Stimulated activated CD8-positive, alpha-beta memory T cell treated with anti-CD3 and anti-CD28 coated beads, Interleukin-15, amount 100 ng/mL, for 48 hours (primary cell): ENCODE measurements around the gene ZNF236.

Experiments
- DNase-seq, 2 donors: peaks; one replicate each; pipeline ENCODE4 v3.0.0-alpha.2; 2020; ENCODE audit warnings: low read depth in 2 of 2

Gene ZNF236

DNA sequence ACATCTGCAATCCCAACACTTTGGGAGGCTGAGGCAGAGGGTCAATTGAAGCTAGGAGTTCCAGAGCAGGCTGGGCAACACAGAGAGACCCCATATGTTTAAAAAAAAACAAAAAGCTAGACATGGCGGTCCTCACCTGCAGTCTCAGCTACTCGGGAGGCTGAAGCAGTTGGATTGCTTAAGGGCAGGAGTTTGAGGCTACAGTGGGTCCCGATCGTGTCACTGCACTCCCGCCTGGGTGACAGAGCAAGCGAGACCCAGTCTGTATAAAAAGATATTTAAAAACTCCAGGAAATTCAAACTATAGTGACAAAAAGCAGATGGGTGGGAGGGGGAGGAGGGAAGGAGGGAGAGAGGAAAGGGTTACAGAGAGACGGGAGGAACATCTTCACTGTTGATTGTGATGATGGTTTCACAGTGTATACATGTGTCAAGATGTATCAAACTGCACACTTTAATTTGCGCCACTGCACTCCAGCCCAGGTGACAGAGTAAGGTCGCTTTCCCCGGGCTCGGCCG lies 942 bp upstream of the ZNF236 start:
- no peak for DNase-seq

- peak in 1 of 2 donors; percentile 35 for DNase-seq
These were observed 367 bp upstream of the ZNF236 start for GRCh38 chr18:76821875-76822505.

DNA sequence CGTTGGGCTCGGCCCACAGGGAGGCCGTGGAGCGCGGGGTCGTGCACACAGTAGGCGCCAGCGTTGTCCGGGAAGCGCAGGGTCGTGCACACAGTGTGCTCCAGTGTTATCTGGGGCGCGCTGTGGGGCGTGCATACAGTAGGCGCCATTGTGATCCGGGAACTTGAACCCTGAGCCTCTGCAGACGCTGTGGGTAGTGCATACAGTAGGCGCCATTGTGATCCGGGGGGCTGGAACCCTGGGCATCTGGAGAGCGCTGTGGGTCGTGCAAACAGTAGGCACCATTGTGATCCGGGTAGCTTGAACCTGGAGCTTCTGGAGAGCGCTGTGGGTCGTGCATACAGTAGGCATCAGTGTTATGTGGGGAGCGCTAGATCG lies 793 bp downstream of the ZNF236 start:
- no peak for DNase-seq

DNA sequence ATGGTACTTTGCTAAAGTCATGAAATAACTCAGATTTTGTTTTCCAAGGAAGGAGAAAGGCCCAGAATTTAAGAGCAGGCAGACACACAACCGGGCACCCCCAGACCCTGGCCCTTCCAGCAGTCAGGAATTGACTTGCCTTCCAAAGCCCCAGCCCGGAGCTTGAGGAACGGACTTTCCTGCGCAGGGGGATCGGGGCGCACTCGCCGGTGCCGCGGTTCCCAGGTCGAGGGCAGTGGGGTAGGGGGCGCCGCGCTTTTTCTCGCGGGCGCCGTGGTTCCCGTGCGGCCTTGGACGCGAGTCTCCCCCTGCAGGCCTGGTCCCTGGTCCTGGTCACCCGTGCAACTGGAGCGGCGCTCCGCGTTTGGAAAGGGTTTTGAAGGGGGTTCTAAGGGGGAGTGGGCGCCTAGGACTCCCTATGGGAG lies 1.2 kb downstream of the ZNF236 start:
- DNase-seq = no peak

GRCh38 chr18:76824145-76824676 lies 1.9 kb downstream of the ZNF236 start:
- DNase-seq = no peak

DNA sequence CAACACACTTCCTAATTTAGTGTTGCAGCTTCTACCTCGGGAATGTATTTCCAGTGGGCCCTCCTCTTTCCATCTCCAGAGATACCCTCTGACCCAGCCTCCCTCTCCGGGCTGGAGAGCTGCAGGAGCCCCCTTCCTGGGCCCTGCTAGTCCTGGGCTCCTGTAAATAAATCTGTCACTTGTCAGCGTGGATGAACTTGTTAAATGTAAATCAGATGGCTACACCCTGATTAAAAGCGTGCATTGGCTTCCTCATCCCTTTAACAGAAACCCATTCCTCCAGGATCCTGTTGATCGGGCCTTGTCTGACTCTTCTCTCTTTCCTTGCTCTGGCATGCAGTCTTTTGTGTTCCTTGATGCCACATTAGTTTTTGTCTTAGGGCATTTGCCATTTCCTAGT lies 2.4 kb downstream of the ZNF236 start:
- DNase-seq = no peak

- no peak for DNase-seq
These were observed 5.1 kb downstream of the ZNF236 start for GRCh38 chr18:76827205-76828200.

GRCh38 chr18:76834379-76834778 lies 12.0 kb downstream of the ZNF236 start:
- DNase-seq = no peak

GRCh38 chr18:76835380-76835779 lies 13.0 kb downstream of the ZNF236 start:
- no peak for DNase-seq

DNA sequence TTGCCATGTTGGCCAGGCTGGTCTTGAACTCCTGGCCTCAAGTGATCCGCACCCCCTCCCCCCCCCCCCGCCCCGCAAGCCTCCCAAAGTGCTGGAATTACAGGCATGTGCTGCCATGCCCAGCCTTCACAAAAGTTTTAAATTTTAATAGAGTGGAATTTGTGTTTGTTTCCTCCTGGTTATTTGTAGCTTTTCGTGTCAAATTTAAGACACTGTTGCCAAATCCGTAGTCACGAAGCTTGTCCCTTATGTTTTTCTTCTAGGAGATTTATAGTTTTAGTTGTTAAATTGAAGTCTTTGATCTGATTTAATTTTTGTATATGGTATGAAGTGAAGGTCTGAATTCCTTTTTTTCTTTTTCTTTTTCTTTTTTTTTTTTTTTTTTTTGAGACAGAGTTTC lies 14.7 kb downstream of the ZNF236 start:
- DNase-seq = no peak

DNA sequence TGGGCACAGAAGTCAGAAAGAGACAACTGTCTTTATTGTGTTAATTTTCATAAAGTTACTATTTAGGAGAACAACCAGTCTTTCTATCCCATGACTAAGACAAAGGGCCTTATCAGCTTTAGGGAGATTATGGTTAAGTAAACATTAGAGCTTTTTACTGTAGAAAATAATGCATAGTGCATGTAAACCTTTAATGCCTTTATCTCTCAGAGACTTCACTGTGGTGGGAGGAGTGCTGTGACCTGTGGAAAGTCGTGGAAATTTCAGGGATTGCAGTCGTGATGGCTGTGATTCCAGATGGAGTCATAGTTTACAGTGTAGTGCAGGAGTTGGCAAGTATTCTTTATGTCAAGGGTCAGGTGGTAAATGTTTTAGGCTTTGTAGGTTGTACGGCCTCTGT lies 15.8 kb downstream of the ZNF236 start:
- DNase-seq = no peak

- no peak for DNase-seq
These were observed 16.9 kb downstream of the ZNF236 start for GRCh38 chr18:76839086-76839794.

GRCh38 chr18:76842837-76843530 lies 20.6 kb downstream of the ZNF236 start:
- no peak for DNase-seq

GRCh38 chr18:76844144-76844543 lies 21.8 kb downstream of the ZNF236 start:
- DNase-seq = no peak

- no peak for DNase-seq
These were observed 22.6 kb downstream of the ZNF236 start for GRCh38 chr18:76844742-76845477.

DNA sequence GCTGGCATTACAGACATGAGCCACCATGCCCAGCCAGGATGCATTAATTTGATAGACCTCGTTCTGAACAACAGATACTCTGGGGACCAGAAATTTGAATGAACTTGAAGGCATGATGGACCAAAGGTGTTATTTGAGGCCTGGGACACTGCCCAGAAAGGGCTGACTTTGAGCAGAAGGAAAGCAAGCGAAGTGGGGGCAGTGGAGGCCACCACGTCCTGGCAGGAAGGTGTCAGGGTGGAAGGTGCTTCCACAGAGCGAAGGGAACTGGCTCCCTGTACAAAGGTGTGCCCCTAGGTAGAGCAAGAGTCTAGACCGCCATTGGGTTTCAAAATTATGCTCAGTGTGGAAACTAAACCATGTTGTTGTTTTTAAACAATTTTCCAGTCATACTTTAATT lies 23.9 kb downstream of the ZNF236 start:
- no peak for DNase-seq

GRCh38 chr18:76847916-76848315 lies 25.6 kb downstream of the ZNF236 start:
- no peak for DNase-seq

- DNase-seq = no peak
These were observed 27.8 kb downstream of the ZNF236 start for GRCh38 chr18:76850112-76850511.

DNA sequence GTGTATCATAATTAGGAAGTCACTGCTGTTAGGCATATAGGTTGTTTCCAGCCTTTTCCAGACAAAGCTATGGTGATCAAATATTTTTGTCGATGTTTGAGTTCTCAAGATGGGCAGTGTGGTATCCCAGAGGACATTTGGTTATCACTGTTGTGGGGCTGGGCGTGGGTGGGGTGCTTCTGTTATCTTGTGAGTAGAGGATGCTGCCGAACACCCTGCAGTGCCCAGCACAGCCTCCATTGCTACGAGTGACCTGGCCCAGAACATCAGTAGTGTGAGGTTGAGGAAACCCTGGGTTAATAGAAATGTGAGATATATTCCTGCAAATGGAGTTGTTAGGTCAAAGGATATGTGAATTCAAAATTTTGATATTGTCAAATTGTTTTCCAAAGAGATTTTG lies 33.2 kb downstream of the ZNF236 start:
- no peak for DNase-seq

- no peak for DNase-seq
These were observed 35.1 kb downstream of the ZNF236 start for GRCh38 chr18:76857476-76857875.
